Nephron progenitor cell (in vitro differentiated cells): ENCODE results near the gene NOL9.

ENCODE experiments used
- DNase-seq: peaks from one replicate; pipeline ENCODE4 v3.0.0; 2021
- H3K27ac Mint-ChIP-seq: 2 replicates; pipeline ENCODE4 v1.8.0; 2021; ENCODE audit warnings: mild to moderate bottlenecking, moderate library complexity, mixed read lengths
- H3K27me3 Mint-ChIP-seq: 2 replicates; pipeline ENCODE4 v1.8.0; 2021; ENCODE audit warnings: mild to moderate bottlenecking, low read depth, mixed read lengths; ENCODE audit not compliant: poor library complexity
- H3K36me3 Mint-ChIP-seq: 2 replicates; pipeline ENCODE4 v1.8.0; 2021; ENCODE audit warnings: low read depth, mixed read lengths
- H3K4me1 Mint-ChIP-seq: 2 replicates; pipeline ENCODE4 v1.8.0; 2021; ENCODE audit warnings: mixed read lengths
- H3K4me3 Mint-ChIP-seq: 2 replicates; pipeline ENCODE4 v1.8.0; 2021; ENCODE audit warnings: mild to moderate bottlenecking, moderate library complexity, mixed read lengths
- H3K9me3 Mint-ChIP-seq: 2 replicates; pipeline ENCODE4 v1.8.0; 2021; ENCODE audit warnings: mild to moderate bottlenecking, moderate library complexity, mixed read lengths
- CTCF ChIP-seq: fragments of 200-600 bp; sonication (generic); IDR thresholded peaks from 2 replicates; pipeline ENCODE4 v1.5.0; 2021; ENCODE audit warnings: antibody characterized with exemption

Gene NOL9

GRCh38 chr1:6512245-6512907 is 41.9 kb downstream of the NOL9 start:
- no peak for DNase-seq
- Mint-ChIP-seq H3K4me3 (no peak overlapping the region), H3K27ac (no peak overlapping the region), H3K27me3 (no peaks in the 10 kb centered on the region), H3K9me3 (no peaks in the 10 kb centered on the region), H3K36me3 (no peaks in the 10 kb centered on the region), H3K4me1 (peaks cover 24% of the 10 kb centered on the region)
- no peak for TF ChIP-seq CTCF

- no peaks in the 10 kb centered on the region for H3K27me3 Mint-ChIP-seq
- no peak overlapping the region for H3K27ac Mint-ChIP-seq
- no peak overlapping the region for H3K4me3 Mint-ChIP-seq
- H3K4me1 Mint-ChIP-seq: peaks cover 26% of the 10 kb centered on the region
- DNase-seq: no peak
- TF ChIP-seq CTCF: no peak
- H3K9me3 Mint-ChIP-seq: no peaks in the 10 kb centered on the region
- no peaks in the 10 kb centered on the region for H3K36me3 Mint-ChIP-seq
Measured at GRCh38 chr1:6511561-6512244, 42.6 kb downstream of the NOL9 start.

GRCh38 chr1:6511056-6511455 is 43.3 kb downstream of the NOL9 start:
- no peak for DNase-seq
- H3K27me3 Mint-ChIP-seq: no peaks in the 10 kb centered on the region
- H3K27ac Mint-ChIP-seq: no peak overlapping the region
- H3K9me3 Mint-ChIP-seq: no peaks in the 10 kb centered on the region
- peaks cover 31% of the 10 kb centered on the region for H3K4me1 Mint-ChIP-seq
- H3K4me3 Mint-ChIP-seq: no peak overlapping the region
- H3K36me3 Mint-ChIP-seq: no peaks in the 10 kb centered on the region
- no peak for TF ChIP-seq CTCF

GRCh38 chr1:6510493-6510892 is 43.8 kb downstream of the NOL9 start:
- H3K27ac Mint-ChIP-seq: no peak overlapping the region
- no peaks in the 10 kb centered on the region for H3K9me3 Mint-ChIP-seq
- H3K27me3 Mint-ChIP-seq: no peaks in the 10 kb centered on the region
- no peaks in the 10 kb centered on the region for H3K36me3 Mint-ChIP-seq
- DNase-seq: no peak
- no peak for TF ChIP-seq CTCF
- peaks cover 31% of the 10 kb centered on the region for H3K4me1 Mint-ChIP-seq
- H3K4me3 Mint-ChIP-seq: no peak overlapping the region

GRCh38 chr1:6509919-6510291 is 44.4 kb downstream of the NOL9 start:
- Mint-ChIP-seq H3K36me3 (no peaks in the 10 kb centered on the region), H3K4me1 (peaks cover 31% of the 10 kb centered on the region), H3K4me3 (no peak overlapping the region), H3K27ac (no peak overlapping the region), H3K27me3 (no peaks in the 10 kb centered on the region), H3K9me3 (no peaks in the 10 kb centered on the region)
- DNase-seq: no peak
- TF ChIP-seq CTCF: no peak
